HG03280 (cell line): ENCODE results near the gene PPM1H.
"Not testable (repeated sequence)": the region's sequence is repeated elsewhere in the genome, so short reads cannot be mapped to it uniquely, and the experiment has no call there.

ENCODE experiments used
- ATAC-seq: cut with Tn5 transposase; IDR thresholded peaks from one replicate; pipeline ENCODE4 v1.9.1; 2021; ENCODE audit warnings: mild to moderate bottlenecking, moderate library complexity; ENCODE audit not compliant: unreplicated experiment

PPM1H gene

DNA sequence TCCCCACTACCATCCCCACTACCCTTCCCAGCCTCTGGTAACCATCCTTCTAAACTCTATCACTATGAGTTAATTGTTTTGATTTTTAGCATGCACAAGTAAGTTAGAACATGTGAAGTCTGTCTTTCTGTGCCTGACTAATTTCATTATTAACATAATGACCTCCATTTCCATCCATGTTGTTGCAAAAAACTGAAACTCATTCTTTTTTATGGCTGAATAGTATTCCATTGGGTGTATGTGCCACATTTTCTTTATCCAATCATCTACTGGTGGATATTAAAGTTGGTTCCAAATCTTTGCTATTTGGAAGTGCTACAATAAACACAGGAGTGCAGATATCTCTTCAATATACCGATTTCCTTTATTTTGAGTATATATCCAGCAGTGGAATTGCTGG lies 13.2 kb upstream of the PPM1H start:
- ATAC-seq = no peak

DNA sequence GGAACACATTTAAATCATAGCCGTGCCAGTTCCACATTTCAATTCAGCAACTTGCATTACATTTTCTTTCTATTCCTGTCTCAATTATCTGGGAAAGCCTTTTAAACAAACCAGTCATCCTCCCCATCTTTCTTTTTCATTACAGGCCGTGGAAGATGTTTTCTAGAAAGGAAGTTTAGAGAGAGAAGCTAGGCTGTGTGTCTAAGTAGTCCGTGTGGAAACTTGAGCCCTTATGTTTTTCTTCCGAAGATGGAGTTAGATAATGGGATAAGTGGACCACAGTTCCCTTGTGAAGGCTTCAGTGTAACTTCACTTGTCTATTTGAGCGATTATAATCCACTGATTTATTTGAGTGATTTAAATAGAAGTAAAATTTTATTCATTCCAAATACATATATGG lies 12.4 kb upstream of the PPM1H start:
- ATAC-seq = no peak

DNA sequence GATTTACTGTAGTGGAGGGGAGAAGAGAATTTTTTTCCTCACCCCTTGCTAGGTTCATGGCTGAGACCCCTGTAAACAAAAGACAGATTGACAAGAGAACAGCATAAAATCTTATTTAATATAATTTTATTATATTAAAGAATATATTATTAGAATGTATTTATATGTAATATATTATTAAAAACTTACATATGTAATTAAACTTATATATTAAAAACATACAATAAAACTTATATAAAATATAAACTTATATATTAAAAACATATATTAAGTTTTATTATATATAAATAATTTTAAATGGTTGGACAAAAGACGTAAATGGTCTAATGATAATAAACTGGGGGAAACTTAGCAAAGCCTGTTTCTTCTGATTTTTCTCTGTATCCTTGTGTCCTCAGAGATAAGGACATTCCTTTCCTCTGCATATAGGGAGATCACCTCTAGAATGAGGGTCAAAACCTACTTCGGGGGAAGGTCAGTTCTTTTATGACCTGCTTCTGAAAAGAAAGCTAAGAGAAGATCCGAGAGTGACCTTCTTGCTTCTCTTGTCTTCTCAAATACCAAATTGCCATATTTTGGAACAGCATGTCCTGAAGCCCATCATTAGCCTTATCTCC lies 8.9 kb upstream of the PPM1H start:
- no peak for ATAC-seq

DNA sequence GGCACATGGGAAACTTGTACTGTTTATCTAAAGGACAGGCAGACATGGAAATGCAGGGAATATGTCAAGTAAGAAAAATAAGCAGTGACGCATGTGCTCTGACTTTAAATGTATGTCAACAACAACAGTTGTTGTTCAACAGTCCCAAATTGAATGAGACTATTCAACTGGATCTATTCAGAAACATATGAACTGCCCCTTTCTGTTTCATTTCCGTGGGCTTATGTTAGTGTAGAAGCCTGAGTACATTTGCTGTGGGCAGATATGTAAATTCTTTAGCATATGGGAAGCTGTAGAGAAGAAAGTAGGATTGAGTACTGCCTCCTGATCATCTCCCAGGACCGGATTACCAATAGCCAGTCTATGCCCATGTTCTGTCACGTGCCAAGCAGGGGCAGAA lies 7.4 kb upstream of the PPM1H start:
- ATAC-seq = not testable (repeated sequence)

DNA sequence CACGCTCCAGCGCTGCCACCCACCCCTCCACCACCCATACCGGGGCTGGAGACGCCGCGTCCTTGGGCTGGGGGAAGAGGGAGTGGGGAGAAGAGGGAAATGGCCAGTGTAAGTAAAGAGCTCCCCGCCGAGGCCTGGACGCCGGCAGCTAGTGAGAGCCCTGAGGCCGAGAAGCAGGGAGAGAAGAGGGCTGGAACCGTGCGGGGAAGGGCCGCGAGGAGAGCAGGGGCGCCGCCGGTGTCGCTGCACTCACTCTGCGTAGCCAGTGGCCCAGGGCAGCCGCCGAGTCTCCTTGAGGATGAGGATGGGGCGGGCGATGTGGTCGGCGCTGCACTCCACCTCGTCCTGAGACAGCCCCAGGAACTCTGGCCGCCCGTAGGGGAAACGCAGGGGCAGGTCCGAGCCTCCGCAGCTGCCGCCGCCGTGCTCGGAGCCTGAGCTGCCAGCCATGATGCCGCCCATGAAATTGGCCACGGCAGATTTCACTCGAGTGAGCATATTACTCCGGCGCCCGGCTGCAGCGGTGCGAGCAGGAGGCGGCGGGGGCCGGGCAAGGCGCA lies 631 bp downstream of the PPM1H start:
- peak; percentile 19 for ATAC-seq

DNA sequence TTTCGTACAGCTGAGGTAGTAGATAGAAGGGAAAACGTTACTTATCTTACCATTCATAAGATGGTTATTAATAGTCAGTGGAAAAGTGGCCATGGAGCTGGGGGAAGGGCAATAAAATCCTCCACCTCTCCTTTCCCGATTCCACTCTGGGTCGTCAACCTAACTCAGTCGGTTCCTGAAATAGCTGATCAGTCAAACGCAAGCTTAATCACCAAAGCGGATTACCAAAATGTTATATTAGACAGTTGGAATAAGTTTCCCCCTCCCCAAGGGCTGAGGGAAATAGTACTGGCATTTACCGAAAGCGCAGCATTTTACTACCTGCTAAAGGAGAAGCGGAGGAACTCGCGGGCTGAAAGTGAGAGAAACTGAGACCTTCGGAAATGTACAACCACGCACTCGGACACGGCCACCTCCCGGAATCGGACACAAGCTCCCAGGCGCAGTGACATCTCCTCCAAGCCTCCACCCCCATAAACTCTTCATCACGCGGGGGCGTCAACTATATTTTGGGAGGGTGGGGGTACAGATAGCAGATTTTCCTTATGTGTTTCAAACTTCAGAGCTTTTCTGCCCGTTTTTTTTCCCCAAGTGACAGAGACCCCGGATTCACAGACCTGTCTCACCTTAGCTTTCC lies 1.2 kb downstream of the PPM1H start:
- ATAC-seq = no peak

DNA sequence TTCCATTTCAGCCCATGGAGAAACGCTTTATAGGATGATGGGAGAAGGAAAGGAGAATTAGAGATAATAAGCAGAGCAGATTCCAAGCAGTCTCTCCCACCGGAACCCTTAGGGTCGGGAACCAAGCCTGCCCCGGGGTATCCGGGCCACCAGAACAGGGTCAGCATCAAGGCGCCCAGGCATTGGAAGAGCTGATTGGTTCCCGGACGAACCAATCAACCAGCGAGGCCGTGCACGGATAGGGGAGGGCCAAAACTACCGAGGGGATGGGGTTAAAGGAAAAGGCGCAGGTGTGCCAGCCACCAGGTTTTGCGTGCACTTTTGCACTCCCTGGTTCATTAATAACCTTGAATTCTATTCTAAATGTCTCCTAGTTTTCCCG lies 1.7 kb downstream of the PPM1H start:
- no peak for ATAC-seq

DNA sequence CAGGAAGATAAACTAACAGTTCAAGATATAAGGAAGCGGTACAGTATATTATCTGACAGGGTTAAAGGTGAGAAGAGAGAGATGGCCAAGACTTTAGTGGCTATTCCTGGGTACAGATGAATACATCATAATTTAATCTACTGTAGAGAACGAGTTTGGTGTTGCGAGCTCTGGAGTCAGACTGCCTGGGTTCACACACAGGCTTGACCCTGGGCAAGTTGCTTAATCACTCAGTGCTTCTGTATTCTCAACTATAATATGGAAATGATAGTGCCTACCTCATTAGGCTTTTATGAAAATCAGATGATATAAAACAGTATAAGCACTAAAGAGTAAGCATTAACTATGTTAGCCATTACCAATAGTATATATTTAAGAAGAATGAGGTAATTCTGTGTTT lies 3.5 kb downstream of the PPM1H start:
- no peak for ATAC-seq

DNA sequence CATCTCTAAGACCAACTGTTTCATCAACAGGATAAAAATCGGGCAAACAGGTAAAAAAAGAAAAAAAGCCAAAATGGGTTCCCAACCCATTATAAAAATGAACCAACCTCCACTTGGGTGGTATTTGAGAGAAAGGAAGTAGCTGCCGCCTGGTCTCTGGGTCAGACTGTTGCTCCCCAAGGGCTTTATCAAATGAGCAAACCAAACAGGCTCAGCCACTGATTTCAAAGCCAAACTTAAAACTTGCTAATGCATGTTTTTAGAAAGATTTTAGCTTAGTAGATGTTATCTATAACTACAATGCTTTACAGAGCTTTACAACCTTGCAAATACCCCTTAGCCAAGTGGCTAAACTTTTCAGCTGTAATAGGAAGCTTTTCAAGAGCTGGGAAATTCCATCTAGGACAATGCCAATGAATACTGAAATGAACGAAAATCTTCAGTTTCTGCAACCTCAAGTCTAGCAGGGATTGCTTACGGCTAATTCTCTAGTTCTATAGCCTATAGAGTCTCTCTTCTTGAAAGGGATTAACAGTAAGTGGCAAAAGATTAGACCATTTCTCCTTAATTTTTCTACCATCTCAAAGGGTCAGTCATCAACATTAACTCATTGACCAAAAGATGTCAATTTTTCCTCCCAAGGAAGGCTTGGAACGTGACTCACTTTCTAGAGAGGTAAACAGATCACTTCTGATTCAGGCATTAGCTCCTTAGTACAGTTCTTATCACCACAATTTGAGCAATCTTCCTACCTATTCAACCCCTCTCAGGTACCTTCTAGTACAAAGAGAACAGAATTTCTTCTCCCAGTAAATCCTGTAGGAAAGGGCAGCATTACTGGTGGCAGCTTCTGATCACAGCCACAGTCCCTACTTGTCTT lies 4.2 kb downstream of the PPM1H start:
- no peak for ATAC-seq

DNA sequence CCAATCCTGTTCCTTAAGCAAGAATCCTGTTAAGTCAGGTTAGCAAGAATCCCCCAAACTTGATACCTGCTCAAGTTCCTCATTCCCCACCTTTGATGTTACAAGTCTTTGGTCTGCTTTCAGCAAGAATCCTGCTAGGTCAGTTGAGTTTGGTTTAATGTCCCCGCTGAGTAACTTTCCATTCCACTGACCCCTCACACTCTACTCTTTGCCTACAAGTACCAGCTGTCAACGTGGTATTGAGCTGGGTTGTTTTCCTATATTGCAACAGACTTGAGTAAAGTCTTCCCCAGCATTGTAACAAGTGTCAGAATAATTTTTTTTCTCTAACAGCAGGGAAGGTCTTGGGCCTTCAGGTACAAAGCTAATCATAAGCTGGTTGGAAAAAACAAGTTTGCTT lies 6.3 kb downstream of the PPM1H start:
- ATAC-seq = no peak

DNA sequence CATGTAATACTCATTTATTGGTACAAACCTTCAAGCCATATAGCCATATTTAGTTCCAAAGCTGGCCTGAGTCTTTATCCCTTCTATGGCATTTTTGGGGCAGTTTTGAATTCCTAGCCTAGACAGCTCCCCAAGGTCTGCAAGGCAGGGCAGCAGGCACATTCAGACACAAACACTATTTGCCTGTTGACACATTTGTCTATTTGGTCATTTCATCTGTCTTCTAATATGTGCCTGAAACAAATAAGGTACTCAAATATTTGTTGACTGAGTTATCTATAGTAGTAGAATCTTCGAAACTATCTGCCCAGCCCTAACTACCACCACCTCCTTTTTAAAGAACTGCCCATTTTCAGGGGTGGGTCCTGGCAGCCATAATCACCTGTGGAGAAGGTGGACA lies 9.3 kb downstream of the PPM1H start:
- no peak for ATAC-seq

DNA sequence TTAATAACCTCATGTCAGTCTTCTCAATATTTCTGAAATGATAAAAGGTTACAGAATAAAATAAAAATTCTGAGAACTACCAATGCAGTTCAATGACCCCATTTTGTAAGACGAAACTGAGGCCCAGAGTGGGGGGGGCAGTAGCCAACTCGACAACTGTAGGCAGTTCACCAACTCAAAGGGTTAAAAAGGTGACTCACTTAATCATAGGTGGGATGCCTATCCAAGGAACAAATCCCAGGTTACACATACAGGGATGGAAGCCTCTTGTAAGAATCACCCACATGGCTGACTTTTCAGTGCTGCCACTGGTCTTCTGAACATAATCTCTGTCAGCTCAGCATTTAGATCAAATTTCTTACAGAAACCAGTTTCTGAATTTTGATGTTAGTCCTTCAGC lies 10.9 kb downstream of the PPM1H start:
- no peak for ATAC-seq

DNA sequence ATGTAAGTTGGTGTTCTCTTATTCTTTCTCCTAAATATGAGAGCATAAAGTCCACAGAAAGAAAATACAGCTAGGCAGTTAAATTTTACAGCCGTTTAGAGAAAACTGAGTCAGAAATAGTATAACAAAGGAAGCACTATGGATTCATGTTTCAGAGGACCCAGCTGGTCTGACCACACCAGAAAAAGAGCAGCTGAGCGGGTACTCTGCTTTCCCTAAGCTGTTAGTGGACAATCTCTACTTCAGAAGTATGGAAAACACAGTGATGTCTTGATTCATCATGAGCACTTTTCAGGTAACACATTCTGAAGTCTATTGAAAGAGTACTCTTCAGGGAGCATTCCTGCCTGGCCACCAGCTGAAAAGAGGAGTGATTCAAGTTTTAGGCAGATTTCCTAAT lies 12.4 kb downstream of the PPM1H start:
- no peak for ATAC-seq

DNA sequence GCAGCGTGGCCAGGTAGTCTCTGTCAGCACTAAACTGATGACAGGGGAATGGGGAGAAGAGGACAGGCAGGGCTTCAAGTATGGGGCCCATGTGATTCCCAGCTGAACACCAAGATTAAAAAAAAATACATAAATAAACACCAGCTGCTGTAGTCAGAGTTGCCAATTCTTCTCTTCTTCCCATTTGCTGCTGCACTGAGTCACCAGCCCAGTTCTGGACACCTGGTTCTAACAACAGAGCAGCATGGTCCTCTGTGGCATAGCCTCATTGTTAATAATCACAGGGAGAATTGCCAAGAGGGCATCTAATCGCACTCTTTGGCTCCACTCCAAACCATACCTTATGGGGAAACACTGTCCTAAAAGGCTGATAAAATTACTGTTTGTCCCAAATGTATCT lies 15.1 kb downstream of the PPM1H start:
- ATAC-seq = no peak

DNA sequence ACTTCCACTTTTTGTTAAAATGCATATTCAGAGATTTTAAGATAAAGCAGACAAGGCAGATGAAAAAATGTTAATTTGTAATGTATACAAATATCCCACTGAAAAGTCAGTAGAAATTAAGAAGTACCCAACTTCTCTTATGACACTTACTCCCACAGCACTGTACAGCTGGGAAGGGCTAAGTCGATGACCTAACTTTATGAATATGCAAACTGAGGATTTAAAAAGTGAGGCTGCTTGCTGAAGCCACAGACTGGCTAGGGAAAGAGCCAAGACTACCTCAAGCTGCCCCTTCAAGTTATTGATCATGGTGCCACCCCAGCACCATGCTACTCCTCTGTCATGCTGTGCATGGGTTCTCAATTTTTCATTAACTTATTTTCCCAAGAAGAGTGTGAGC lies 17.0 kb downstream of the PPM1H start:
- no peak for ATAC-seq

DNA sequence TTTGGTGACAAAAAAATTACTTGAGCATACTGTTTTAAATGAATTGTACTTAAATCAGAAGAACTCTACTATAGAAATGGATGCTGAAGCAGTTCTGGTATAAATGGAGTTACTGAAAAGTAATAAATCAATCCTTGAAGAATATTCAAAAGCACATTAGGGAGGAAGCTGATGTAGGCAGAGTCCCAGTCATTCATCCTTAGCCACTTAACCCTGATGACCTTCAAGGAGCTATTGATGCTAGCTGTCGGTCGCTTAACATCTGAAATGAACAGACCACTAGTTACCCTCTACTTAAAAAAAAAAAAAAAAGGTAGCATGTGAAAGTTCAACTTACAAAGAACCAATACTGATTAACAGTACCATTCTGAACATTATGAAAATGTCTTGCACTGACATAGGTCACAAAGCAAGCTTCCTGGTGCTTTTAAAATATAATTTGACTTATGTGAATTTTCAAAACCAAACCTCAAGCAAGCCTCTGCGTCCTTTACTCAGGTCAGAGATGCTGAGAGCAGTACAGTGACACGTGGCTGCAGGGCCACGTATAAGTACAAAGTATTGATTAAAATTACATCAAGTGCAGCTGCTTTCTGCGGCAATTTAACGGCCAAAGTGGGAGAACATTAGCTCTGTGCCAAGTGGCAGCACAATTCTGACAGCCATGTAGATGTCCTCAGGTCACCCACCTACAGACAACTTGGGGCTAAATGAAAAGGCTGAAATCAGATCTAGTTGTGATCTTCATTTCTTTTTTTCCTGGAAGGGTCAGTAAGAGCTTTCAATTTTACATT lies 18.1 kb downstream of the PPM1H start:
- ATAC-seq = no peak

DNA sequence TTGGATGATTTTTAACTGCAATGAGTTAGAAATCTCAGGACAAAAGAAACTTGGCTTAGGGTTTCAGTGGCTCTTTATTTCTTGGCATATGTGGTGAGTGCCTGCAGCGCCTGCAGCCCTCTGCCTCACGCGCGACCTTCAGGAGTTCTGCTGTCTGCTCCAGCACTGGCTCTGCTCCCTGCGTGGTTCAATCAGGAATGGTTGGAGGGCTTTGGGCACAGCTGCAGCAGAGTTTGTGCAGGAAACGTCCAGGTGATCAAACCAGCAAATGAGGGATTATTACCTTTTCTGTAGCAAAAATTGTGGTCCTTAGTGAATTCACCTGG lies 19.8 kb downstream of the PPM1H start:
- no peak for ATAC-seq

DNA sequence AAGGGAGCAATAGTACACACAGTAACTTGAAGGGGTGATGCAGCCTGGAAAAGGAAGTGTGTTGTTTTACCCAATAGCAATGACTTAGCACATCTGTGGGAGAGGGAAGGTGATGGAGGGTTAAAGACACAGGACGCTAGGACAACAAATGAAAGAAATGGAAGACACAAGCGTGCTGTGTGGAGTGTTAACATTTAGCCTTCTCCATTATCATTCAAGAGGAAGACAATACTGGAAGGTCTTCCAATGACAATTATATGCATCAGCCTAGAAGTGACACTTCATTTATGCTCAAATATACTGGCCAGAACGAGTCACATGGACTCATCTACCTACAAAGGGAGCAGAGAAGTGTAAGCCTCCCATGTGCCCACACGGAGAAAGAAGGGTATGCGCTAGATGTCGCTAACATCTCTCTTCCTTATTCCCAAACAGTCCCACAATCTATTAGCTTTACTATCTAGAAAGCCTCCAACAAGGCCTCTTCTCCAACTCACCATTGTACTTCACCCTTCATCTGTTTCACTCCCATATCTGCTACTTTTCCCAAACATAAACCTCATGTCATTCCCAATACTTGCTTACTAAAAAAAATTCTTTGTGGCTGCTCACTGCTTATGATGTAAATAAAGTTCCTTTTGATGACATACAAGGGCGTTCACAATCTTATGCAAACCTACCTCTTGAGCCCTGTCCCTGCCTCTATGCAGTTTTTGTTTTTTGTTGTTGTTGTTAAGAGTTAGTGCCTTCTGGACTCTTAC lies 20.3 kb downstream of the PPM1H start:
- ATAC-seq = no peak

DNA sequence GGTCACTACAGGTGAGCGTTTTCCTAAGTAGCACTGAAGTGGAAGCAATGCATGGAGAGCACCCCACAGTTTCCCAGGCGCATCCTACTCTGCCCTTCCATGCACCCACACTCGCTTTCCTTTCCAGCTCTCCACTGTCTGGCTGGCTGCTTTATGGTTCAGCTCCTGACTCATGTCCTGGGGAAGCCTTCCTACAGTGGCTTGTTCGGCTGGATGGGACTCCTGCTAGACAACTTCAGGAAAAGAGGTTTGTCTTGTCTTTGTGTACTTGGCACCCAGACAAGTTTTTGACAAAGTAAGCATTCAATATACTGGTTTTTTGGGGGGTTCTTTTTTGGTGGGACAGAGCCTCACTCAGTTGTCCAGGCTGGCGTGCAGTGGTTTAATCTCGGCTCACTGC lies 21.6 kb downstream of the PPM1H start:
- no peak for ATAC-seq

DNA sequence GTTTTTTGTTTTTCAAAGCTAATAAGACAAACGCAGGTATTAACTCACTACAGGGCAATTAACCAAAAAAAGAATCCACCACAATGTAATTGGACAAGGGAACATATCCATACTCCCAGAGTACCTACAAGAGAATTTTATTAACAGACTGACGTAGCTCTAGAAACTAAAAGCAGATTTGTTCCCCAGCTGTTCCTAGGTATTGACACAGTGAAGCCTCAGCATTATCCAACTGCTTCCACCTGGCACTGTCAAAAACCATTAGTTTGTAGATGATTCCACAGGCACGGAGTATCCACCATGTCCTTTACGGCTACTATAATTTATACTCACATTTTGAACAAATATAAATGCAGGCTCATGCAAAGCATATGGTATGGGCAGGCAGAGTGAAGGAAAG lies 22.3 kb downstream of the PPM1H start:
- ATAC-seq = no peak

DNA sequence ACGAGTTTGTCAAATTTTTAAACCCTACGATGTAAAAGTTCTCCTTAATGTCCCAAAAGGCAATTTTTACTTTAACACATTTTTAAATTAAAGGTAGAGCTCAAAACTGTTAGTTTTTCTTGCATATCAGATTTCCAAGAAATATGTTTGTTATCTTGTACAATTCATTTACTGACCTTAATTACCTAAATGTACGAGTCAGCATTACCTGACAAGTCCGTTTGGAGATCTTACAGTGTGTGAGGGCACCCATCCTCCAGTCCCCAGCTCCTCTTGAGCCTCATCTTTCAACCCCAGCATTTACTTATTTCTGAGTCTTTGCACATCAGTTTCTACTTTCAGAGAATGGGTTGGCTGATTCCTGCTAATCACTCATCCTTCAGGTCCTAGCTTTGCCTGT lies 23.7 kb downstream of the PPM1H start:
- no peak for ATAC-seq
